AG09309 (cell line): ENCODE results near the gene CHRNE.

Experiments used
- DNase-seq: peaks from one replicate; pipeline ENCODE4 v3.0.0-alpha.2; 2010; ENCODE audit warnings: low read depth
- H3K4me3 ChIP-seq: 2 replicates; pipeline ENCODE4 v1.5.1; 2011; ENCODE audit warnings: mild to moderate bottlenecking, low read depth, low read length, moderate library complexity; ENCODE audit not compliant: control insufficient read depth
- CTCF ChIP-seq: IDR thresholded peaks from 2 replicates; pipeline ENCODE4 v1.5.1; 2011; ENCODE audit warnings: mild to moderate bottlenecking, low read depth, low read length, inconsistent platforms; ENCODE audit not compliant: insufficient read depth, control insufficient read depth; ENCODE audit errors: missing control alignments

The CHRNE gene

GRCh38 chr17:4852567-4853207 lies 50.2 kb downstream of the CHRNE start:
- peak; percentile 16 for TF ChIP-seq CTCF
- DNase-seq: peak; percentile 28
- no peak overlapping the region for H3K4me3 ChIP-seq

GRCh38 chr17:4851084-4851483 lies 51.8 kb downstream of the CHRNE start:
- DNase-seq: no peak
- no peak overlapping the region for H3K4me3 ChIP-seq
- no peak for TF ChIP-seq CTCF

GRCh38 chr17:4850246-4850645 lies 52.7 kb downstream of the CHRNE start:
- no peak for TF ChIP-seq CTCF
- DNase-seq: no peak
- H3K4me3 ChIP-seq: no peak overlapping the region

GRCh38 chr17:4849011-4849536 lies 53.8 kb downstream of the CHRNE start:
- no peak for TF ChIP-seq CTCF
- DNase-seq: no peak
- H3K4me3 ChIP-seq: no peak overlapping the region
